Neural progenitor cell (in vitro differentiated cells): ENCODE results near the gene SLC25A13. TPM values are rescaled to one million over a fixed set of nuclear protein-coding genes. Genes with fewer than 3 reads are reported as not detected.

ENCODE experiments used
- DNase-seq: peaks from one replicate; pipeline ENCODE4 v3.0.0-alpha.2; 2016; ENCODE audit warnings: low spot score
- H2AFZ ChIP-seq: fragments of 200-600 bp; sonication (generic); replicated peaks from 2 replicates; pipeline ENCODE4 v1.6.1; 2016; ENCODE audit warnings: antibody characterized with exemption
- H3F3A ChIP-seq: fragments of 200-600 bp; sonication (generic); 2 replicates; pipeline ENCODE4 v1.6.1; 2016; ENCODE audit warnings: antibody characterized with exemption, low read depth
- H3K27ac ChIP-seq: fragments of 200-600 bp; sonication (generic); 2 replicates; pipeline ENCODE4 v1.5.1; 2016; ENCODE audit warnings: mild to moderate bottlenecking
- H3K27me3 ChIP-seq: fragments of 200-600 bp; sonication (generic); 2 replicates; pipeline ENCODE4 v1.6.1; 2016; ENCODE audit warnings: mild to moderate bottlenecking, moderate library complexity
- H3K36me3 ChIP-seq: fragments of 200-600 bp; sonication (generic); 2 replicates; pipeline ENCODE4 v1.5.1; 2016
- H3K4me1 ChIP-seq: fragments of 200-600 bp; sonication (generic); 2 replicates; pipeline ENCODE4 v1.6.1; 2016; ENCODE audit warnings: mixed run types
- H3K4me2 ChIP-seq: fragments of 200-600 bp; sonication (generic); 2 replicates; pipeline ENCODE4 v1.6.1; 2016
- H3K4me3 ChIP-seq: fragments of 200-600 bp; sonication (generic); 2 replicates; pipeline ENCODE4 v1.5.1; 2016
- H3K79me2 ChIP-seq: fragments of 200-600 bp; sonication (generic); 2 replicates; pipeline ENCODE4 v1.6.1; 2016; ENCODE audit warnings: low read depth
- H3K9ac ChIP-seq: fragments of 200-600 bp; sonication (generic); 2 replicates; pipeline ENCODE4 v1.6.1; 2016
- H3K9me3 ChIP-seq: fragments of 200-600 bp; sonication (generic); 2 replicates; pipeline ENCODE4 v1.5.1; 2016; ENCODE audit warnings: low read depth
- H4K20me1 ChIP-seq: fragments of 200-600 bp; sonication (generic); 2 replicates; pipeline ENCODE4 v1.6.1; 2016; ENCODE audit warnings: low read depth
- H3K27ac Mint-ChIP-seq: 3 replicates; pipeline ENCODE4 v1.8.0; 2021; ENCODE audit warnings: mixed read lengths
- H3K27me3 Mint-ChIP-seq: 2 replicates; pipeline ENCODE4 v1.8.0; 2022; ENCODE audit warnings: low read depth, mild to moderate bottlenecking, inconsistent platforms, moderate library complexity, mixed read lengths; ENCODE audit not compliant: insufficient read depth
- H3K36me3 Mint-ChIP-seq: 3 replicates; pipeline ENCODE4 v1.8.0; 2021; ENCODE audit warnings: mixed read lengths
- H3K4me1 Mint-ChIP-seq: 3 replicates; pipeline ENCODE4 v1.8.0; 2021; ENCODE audit warnings: mixed read lengths
- H3K4me3 Mint-ChIP-seq: 3 replicates; pipeline ENCODE4 v1.8.0; 2021; ENCODE audit warnings: mild to moderate bottlenecking, moderate library complexity, mixed read lengths
- H3K9me3 Mint-ChIP-seq: 3 replicates; pipeline ENCODE4 v1.8.0; 2020; ENCODE audit warnings: mixed read lengths
- EZH2 ChIP-seq: fragments of 200-600 bp; sonication (generic); IDR thresholded peaks from 2 replicates; pipeline ENCODE4 v1.6.1; 2017; ENCODE audit warnings: antibody characterized with exemption, mild to moderate bottlenecking, moderate library complexity
- EZH2phosphoT487 ChIP-seq: fragments of 200-600 bp; sonication (generic); IDR thresholded peaks from 2 replicates; pipeline ENCODE4 v1.6.1; 2017; ENCODE audit warnings: antibody characterized with exemption
- total RNA-seq: library from RNA; depleted of rRNA; stranded (reverse); fragments of >200 nt; gene quantifications from 2 replicates; pipeline ENCODE4 v1.2.3, GENCODE V29; 2015; ENCODE audit warnings: low replicate concordance
- TF ChIP-seq, protein P1 (sequence below): fragments of 200-600 bp; sonication (generic); IDR thresholded peaks from 2 replicates; pipeline ENCODE4 v1.5.1; 2017; ENCODE audit warnings: antibody characterized with exemption, mild to moderate bottlenecking

SLC25A13 gene
- total RNA-seq, 1 donor from 2014 or later, result 83.3 TPM

DNA sequence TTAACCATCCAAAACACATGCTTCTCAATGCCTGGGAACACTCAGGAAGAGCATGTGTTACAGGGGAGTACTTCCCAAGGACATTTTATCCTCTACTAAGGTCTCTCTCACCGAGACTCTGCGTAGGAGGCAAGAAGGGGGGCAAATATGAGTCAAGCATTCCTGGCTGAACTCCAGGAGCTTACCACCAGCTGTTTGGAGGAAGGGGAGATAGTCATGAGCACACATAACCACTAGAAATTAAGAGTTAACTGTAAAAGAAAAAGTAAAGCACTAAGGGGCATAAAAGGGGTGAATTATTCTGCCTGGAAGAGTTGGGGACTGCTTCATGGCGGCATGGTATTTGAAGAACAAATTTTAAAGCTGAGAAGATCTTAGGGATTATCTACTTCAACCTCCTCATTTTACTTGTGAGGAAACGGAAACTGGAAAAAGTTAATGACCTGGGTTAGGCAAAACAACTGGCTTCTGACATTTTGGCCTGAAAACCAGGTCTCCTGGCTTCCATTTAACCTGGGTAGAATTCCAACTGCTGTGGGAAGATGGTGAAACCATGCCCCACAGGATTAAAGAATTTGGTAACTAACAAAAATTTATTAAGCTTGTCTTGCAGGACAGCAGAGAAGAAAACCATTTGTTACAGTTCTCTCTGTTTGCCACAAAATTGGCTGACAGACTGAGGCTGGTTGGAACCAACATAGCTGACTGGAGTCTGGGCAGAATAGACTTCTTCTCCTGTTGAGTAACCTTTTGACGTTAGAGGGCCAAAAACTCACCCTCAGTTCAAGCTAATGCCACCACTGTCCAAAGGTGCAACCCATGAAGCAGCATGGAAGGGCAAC is 85.5 kb downstream of the SLC25A13 start:
- H3K4me1 Mint-ChIP-seq, result peaks cover 2% of the 10 kb centered on the region
- Histone ChIP-seq H3K79me2 (peaks cover 7% of the 10 kb centered on the region), H3K36me3 (no peaks in the 10 kb centered on the region), H3K27me3 (no peaks in the 10 kb centered on the region), H3K27ac (no peak overlapping the region), H3F3A (no peaks in the 10 kb centered on the region), H3K4me3 (no peak overlapping the region), H3K9ac (no peak overlapping the region), H3K4me1 (peaks cover 4% of the 10 kb centered on the region), H3K4me2 (no peak overlapping the region), H4K20me1 (no peaks in the 10 kb centered on the region), H3K9me3 (no peaks in the 10 kb centered on the region), H2AFZ (no peak overlapping the region)
- peaks cover 2% of the 10 kb centered on the region for H3K27me3 Mint-ChIP-seq
- TF ChIP-seq EZH2phosphoT487 (no peak), EZH2 (no peak)
- TF ChIP-seq, protein P1, sequence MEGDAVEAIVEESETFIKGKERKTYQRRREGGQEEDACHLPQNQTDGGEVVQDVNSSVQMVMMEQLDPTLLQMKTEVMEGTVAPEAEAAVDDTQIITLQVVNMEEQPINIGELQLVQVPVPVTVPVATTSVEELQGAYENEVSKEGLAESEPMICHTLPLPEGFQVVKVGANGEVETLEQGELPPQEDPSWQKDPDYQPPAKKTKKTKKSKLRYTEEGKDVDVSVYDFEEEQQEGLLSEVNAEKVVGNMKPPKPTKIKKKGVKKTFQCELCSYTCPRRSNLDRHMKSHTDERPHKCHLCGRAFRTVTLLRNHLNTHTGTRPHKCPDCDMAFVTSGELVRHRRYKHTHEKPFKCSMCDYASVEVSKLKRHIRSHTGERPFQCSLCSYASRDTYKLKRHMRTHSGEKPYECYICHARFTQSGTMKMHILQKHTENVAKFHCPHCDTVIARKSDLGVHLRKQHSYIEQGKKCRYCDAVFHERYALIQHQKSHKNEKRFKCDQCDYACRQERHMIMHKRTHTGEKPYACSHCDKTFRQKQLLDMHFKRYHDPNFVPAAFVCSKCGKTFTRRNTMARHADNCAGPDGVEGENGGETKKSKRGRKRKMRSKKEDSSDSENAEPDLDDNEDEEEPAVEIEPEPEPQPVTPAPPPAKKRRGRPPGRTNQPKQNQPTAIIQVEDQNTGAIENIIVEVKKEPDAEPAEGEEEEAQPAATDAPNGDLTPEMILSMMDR, result no peak
- H3K27ac Mint-ChIP-seq, result no peak overlapping the region
- peaks cover 24% of the 10 kb centered on the region for H3K36me3 Mint-ChIP-seq
- H3K4me3 Mint-ChIP-seq, result no peak overlapping the region
- DNase-seq, result no peak
- H3K9me3 Mint-ChIP-seq, result no peaks in the 10 kb centered on the region

DNA sequence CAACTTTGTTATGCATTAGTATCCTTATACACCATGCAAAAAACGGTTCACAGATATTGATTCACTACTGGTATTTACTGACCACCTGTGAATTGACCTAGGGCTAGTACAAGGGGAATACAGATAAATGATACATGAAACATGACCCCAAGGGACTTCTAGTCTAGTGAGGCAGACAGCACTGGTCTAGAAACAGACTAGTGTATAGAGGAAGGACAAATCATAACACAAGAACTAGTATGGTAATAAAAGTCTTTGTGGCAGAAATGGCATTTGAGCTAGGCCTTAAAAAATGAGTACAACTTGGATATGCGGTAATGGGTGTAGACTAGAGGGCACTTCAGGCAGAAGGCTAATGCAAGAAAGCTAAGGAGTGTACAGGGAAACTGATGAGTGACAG is 86.6 kb downstream of the SLC25A13 start:
- Mint-ChIP-seq H3K9me3 (no peaks in the 10 kb centered on the region), H3K4me3 (no peak overlapping the region), H3K4me1 (peaks cover 2% of the 10 kb centered on the region), H3K27me3 (no peaks in the 10 kb centered on the region), H3K27ac (no peak overlapping the region), H3K36me3 (peaks cover 31% of the 10 kb centered on the region)
- TF ChIP-seq EZH2phosphoT487 (no peak), EZH2 (no peak)
- TF ChIP-seq, protein P1, result no peak
- no peaks in the 10 kb centered on the region for H3K27me3 ChIP-seq
- H3F3A ChIP-seq, result no peaks in the 10 kb centered on the region
- no peaks in the 10 kb centered on the region for H4K20me1 ChIP-seq
- no peaks in the 10 kb centered on the region for H3K4me1 ChIP-seq
- H3K36me3 ChIP-seq, result no peaks in the 10 kb centered on the region
- no peak overlapping the region for H3K27ac ChIP-seq
- no peak for DNase-seq
- peaks cover 12% of the 10 kb centered on the region for H3K79me2 ChIP-seq
- no peak overlapping the region for H2AFZ ChIP-seq
- no peaks in the 10 kb centered on the region for H3K9me3 ChIP-seq
- H3K4me2 ChIP-seq, result no peak overlapping the region
- H3K9ac ChIP-seq, result no peak overlapping the region
- no peak overlapping the region for H3K4me3 ChIP-seq

DNA sequence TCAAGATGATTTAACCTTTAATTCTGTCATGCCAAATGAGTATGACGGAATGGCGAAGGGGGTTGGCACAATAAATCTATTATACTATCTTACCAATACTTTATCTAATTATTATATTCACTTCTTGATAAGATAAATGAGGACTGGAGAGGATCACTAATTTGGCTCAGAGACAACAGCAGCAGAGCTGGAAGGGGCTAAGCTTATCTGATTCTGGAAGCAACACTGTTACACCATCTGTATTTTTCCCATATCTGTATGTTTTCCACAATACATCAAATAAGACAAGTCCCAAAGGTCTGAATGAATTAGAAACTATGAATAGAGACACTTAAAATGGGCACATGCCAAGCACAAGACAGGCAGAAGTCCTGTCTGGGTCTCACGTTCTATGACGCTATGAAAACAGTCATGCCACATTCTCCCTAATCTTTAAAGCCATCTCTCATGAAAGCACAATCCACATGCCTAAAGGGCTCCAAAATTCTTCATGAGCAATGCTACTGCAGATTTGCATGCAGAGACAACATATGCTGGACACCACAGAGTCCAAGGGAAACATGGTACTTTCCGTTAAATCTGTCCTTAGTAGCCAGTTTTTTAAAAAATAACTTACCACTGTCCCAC is 88.3 kb downstream of the SLC25A13 start:
- no peaks in the 10 kb centered on the region for H3F3A ChIP-seq
- H3K27ac ChIP-seq, result no peak overlapping the region
- no peaks in the 10 kb centered on the region for H4K20me1 ChIP-seq
- H3K36me3 Mint-ChIP-seq, result peaks cover 39% of the 10 kb centered on the region
- H3K4me2 ChIP-seq, result no peak overlapping the region
- H3K36me3 ChIP-seq, result no peaks in the 10 kb centered on the region
- DNase-seq, result no peak
- H3K4me1 ChIP-seq, result no peaks in the 10 kb centered on the region
- no peak overlapping the region for H3K9ac ChIP-seq
- no peak overlapping the region for H3K4me3 Mint-ChIP-seq
- no peak overlapping the region for H3K4me3 ChIP-seq
- no peaks in the 10 kb centered on the region for H3K27me3 ChIP-seq
- TF ChIP-seq EZH2phosphoT487, result no peak
- TF ChIP-seq EZH2, result no peak
- TF ChIP-seq, protein P1, result no peak
- no peaks in the 10 kb centered on the region for H3K27me3 Mint-ChIP-seq
- H3K27ac Mint-ChIP-seq, result no peak overlapping the region
- H3K9me3 ChIP-seq, result no peaks in the 10 kb centered on the region
- peaks cover 2% of the 10 kb centered on the region for H3K4me1 Mint-ChIP-seq
- H2AFZ ChIP-seq, result no peak overlapping the region
- peaks cover 12% of the 10 kb centered on the region for H3K79me2 ChIP-seq
- peaks cover 4% of the 10 kb centered on the region for H3K9me3 Mint-ChIP-seq
